ENCODE results near the gene URM1.

DNA sequence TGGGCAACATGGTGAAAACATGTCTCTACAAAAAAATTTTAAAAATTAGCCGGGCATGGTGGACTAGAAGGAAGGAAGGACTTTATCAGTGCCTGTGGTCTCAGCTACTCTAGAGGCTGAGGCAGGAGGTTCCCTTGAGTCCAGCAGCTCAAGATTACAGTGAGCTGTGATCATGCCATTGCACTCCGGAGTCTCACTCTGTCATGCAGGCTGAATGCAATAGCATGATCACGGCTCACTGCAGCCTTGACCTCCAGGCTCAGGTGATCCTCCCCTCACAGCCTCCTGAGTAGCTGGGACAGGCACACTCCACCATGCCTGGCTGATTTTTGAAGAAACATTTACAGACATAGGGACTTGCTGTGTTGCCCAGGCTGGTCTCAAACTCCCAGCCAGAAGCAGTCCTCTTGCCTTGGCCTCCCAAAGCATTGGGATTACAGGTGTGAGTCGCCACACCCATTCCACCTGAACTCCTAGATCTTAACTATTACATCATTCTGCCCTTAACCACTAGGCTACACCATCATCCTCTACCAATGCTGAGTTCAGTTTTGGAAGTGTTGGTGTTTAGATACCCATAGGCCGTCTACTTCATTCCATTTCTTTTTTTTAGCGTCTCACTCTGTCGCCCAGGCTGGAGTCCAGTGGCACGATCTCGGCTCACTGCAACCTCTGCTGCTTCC, 2.0 kb upstream of the URM1 start:
- TF ChIP-seq CREB1 (IDR thresholded peaks at IDR 0.05; ENCODE audit: low read depth) (no peak), KDM1A (IDR thresholded peaks at IDR 0.05; ENCODE audit: borderline replicate concordance) (no peak), CEBPB (IDR thresholded peaks at IDR 0.05; ENCODE audit: borderline replicate concordance in 1 of 2, low read depth in 2 of 2, low read length in 2 of 2) (no peak), NFXL1 (IDR thresholded peaks at IDR 0.05; ENCODE audit: borderline replicate concordance) (no peak), MTA2 (IDR thresholded peaks at IDR 0.05; ENCODE audit: low read depth) (no peak), POLR2A (IDR thresholded peaks at IDR 0.05; ENCODE audit: low read depth, low read length) (no peak), HDGF (IDR thresholded peaks at IDR 0.05) (no peak), ESRRA (IDR thresholded peaks at IDR 0.05; ENCODE audit: low read length) (no peak), POLR2AphosphoS5 (IDR thresholded peaks at IDR 0.05; ENCODE audit: low read length) (no peak), EZH2 (IDR thresholded peaks at IDR 0.05; ENCODE audit: borderline replicate concordance, control insufficient read depth, low read depth, low read length) (no peak), JUND (IDR thresholded peaks at IDR 0.05; ENCODE audit: low read depth, low read length) (no peak), IKZF1 (conservative IDR thresholded peaks at IDR 0.05) (no peak)
- TF ChIP-seq, protein P1, sequence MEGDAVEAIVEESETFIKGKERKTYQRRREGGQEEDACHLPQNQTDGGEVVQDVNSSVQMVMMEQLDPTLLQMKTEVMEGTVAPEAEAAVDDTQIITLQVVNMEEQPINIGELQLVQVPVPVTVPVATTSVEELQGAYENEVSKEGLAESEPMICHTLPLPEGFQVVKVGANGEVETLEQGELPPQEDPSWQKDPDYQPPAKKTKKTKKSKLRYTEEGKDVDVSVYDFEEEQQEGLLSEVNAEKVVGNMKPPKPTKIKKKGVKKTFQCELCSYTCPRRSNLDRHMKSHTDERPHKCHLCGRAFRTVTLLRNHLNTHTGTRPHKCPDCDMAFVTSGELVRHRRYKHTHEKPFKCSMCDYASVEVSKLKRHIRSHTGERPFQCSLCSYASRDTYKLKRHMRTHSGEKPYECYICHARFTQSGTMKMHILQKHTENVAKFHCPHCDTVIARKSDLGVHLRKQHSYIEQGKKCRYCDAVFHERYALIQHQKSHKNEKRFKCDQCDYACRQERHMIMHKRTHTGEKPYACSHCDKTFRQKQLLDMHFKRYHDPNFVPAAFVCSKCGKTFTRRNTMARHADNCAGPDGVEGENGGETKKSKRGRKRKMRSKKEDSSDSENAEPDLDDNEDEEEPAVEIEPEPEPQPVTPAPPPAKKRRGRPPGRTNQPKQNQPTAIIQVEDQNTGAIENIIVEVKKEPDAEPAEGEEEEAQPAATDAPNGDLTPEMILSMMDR (IDR thresholded peaks at IDR 0.05 in 2 of 3, conservative IDR thresholded peaks at IDR 0.05 in 1 of 3; ENCODE audit: control insufficient read depth in 2 of 3, extremely low read depth in 1 of 3, insufficient read depth in 1 of 3, low read depth in 3 of 3, low read length in 3 of 3): no peak

Measured in GM12878 (cell line).